Dedifferentiated amniotic fluid mesenchymal stem cell (primary cell): ENCODE results near the gene ATG9A.
A peak's percentile ranks its signal among the peaks of the same experiment; 100 is the strongest.

Experiments
- DNase-seq: peaks from one replicate; pipeline ENCODE4 v3.0.0-alpha.2; 2016; ENCODE audit errors: extremely low spot score

Gene ATG9A

DNA sequence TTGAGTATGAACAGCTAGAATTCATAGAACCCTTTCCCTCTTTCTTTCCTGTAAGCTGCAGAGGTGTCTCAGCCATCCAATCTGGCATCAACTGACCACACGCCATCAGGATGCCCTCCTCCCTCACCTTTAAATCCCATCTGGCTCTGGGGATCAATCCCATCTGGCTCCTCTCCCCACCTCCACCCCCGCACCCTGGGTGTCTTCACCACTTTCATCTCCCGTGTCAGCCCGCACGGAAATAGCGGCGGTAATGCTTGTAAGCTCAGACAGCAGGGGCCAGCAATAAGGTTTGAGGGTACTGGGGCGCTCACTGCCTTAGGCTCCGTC lies 23.1 kb upstream of the ATG9A start:
- DNase-seq = no peak

- no peak for DNase-seq
Observed at GRCh38 chr2:219252084-219252483, 22.6 kb upstream of the ATG9A start.

- DNase-seq = no peak
Observed at GRCh38 chr2:219251656-219252055, 22.2 kb upstream of the ATG9A start.

DNA sequence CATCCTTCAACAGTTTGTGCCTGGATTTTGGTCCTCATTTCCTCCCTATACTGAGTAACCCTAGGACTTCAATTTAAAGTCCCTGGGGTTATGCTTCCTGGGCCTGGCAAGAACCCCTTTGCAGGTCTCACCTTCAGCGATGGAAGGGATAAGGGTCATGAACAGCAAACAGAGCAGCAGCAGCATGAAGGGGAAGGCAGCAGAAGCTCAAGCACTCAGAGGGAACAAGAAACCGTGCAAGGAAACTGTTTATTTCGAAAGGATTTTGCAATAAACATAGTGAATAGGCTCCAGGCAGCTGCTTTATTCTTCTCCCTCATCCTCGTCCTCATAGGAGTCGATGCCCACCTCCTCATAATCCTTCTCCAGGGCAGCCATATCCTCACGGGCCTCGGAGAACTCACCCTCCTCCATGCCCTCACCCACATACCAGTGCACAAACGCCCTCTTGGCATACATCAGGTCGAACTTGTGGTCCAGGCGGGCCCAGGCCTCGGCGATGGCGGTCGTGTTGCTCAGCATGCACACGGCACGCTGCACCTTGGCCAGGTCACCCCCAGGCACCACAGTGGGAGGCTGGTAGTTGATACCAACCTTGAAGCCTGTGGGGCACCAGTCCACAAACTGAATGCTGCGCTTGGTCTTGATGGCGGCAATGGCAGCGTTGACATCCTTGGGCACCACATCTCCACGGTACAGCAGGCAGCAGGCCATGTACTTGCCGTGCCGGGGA lies 20.8 kb upstream of the ATG9A start:
- no peak for DNase-seq

- DNase-seq = peak; percentile 68
Observed at GRCh38 chr2:219249203-219249980, 20.0 kb upstream of the ATG9A start.

DNA sequence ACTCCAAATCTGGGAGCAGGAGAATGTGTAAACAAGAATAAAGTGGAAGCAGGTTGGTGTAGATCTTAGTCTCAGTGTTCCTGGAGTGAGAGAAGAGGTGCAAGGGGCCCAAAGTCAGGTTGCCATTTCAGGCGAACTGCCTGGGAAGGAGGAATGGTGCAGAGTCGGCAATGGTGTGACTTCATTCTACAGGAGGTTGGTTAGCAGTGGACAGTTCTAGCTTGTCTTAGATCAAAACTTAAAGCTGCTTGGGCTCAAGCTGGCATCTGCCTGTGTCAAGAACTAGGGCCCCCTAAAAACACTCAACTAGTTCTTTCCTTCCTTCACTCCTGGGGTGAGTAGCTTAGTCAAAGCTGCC lies 19.4 kb upstream of the ATG9A start:
- no peak for DNase-seq

GRCh38 chr2:219247678-219248642 lies 18.5 kb upstream of the ATG9A start:
- DNase-seq = no peak

DNA sequence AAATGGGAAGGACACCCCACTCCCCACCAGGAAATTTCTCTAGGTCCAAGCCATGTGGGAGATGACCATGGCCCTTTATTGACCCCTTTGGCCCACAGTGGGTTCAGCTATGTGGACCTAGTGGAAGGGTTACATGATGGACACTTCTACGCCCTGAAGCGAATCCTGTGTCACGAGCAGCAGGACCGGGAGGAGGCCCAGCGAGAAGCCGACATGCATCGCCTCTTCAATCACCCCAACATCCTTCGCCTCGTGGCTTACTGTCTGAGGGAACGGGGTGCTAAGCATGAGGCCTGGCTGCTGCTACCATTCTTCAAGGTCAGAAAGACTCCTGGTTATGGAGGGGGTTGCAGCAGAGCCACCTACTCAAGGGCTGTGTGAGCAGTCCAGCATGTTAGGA lies 17.1 kb upstream of the ATG9A start:
- no peak for DNase-seq

- DNase-seq = no peak
Observed at GRCh38 chr2:219245899-219246230, 16.4 kb upstream of the ATG9A start.

DNA sequence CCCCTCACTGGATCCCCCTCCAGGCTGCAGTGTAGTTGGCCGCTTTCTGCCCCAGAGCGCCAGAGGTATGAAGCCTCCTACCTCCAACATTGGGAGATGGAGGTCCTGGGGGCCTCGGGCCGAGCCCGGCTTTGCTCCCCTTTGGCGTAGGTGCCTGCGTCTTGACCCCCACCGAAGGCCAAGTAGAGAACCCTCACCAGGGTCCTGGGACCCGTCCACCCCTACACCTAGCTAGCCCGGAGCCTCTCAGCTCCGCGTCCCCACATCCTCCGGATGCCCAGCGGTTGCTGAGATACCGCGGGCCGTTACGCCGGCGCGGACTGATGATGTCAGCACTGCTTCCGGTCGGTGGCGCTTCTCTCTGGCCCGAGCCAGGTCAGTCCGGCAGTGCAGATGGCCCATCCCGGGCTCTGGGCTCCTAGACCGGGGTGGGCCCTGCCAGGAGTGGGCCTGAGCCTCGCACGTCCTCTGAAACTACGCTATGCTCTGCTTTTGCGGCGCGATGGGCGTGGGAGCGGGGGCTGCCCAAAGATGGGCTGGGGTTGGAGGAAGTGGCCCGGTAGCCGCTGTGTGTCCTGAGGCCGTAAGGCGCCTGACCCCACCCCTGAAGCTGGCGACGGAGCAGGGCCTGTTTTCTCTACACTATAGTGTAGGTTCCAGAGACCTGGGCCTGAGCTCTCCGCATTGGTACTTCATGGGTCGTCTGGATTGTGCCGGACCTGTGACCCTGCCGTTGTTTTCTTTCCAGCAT lies 15.9 kb upstream of the ATG9A start, which contains the start of the genes GLB1L and STK16:
Gene GLB1L (minus strand): TSS at position 297 of the 751 bp plus-strand sequence. CDS start 1,871 bp downstream, outside the sequence.
Gene STK16 (plus strand): TSS at position 332 of the 751 bp plus-strand sequence. CDS start 521 bp downstream, outside the sequence.
- DNase-seq = peak; percentile 93

DNA sequence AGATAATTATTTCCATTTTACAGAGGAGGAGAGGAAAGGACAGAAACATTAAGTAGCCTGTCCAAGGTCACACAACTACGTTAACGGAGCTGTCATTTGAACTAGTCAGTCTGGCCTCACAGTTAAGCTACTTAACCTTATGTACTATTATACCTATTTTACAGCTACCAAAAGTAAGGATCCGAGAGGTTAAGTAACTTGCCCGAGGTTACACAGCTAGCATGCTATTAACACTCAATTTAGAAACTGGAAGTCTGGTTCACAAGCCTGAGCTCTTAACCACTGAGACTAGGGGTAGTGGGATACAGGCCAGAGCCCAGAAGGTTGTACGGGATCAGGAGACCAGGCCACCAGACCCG lies 15.3 kb upstream of the ATG9A start:
- no peak for DNase-seq

GRCh38 chr2:219243291-219243761 lies 13.9 kb upstream of the ATG9A start:
- DNase-seq = no peak

- no peak for DNase-seq
Observed at GRCh38 chr2:219234331-219234730, 4.9 kb upstream of the ATG9A start.

GRCh38 chr2:219230059-219230540 lies 664 bp upstream of the ATG9A start:
- DNase-seq = no peak

- no peak for DNase-seq
Observed at GRCh38 chr2:219228911-219229304, 528 bp downstream of the ATG9A start.

DNA sequence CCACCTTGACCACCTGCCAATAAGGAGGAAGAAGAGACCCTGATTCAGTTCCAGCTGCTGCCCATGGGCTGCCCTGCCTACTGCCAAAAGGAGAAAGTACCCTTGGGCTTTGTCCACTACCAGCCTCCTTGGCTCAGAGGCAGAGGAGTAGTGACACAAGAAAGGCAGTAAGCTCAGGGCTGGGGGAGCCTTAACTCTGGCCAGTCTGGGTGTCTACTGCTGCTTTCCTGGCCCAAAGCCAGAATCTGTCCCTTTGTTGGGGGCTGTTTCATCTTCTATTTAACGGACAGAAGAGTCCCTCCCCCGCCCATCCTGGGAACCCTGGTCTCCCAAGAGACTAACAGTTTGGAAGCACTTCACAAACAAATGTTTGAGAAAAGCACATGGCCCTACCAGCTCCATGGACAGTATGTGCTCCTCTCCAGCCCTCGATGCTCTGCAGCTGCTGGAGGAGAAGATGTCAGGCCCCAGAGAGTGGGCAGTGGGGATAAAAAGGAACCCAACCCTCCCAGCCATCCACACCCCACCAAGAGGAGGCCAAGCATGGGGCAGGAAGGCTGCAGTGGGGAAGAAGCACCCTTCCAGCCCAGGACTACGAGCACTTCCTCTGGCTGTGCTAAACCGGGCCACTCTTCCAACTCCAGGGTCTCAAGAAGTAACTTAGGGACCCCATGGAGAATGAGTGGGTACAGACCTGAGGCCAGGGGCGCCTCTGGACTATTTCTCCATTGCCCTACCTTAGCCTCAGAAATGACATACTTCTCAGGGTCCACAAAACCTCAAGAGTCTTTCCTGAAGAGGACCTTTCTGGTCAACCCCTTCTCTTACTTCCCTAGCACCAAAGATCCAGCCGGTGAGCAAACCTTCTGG lies 1.2 kb downstream of the ATG9A start:
- no peak for DNase-seq

DNA sequence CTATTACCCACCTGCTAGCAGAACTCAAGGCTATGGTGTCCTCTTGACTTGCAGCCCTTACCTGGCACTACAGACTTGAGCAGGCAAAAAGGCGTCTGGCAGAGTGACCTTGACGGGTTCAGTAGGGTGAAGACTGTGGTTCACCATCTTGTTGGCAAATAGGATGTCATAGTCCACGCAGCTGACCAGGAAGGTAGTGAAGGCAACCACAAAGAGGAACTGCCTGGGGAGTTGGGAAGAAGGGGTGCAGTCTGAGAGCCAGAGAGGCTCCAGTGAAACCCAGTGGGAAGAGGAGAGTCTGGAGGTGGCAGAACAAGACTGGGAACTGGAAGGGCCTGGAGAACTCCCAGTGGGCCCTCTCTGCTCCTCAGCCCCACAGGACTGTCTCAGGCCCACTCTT lies 4.1 kb downstream of the ATG9A start:
- no peak for DNase-seq

DNA sequence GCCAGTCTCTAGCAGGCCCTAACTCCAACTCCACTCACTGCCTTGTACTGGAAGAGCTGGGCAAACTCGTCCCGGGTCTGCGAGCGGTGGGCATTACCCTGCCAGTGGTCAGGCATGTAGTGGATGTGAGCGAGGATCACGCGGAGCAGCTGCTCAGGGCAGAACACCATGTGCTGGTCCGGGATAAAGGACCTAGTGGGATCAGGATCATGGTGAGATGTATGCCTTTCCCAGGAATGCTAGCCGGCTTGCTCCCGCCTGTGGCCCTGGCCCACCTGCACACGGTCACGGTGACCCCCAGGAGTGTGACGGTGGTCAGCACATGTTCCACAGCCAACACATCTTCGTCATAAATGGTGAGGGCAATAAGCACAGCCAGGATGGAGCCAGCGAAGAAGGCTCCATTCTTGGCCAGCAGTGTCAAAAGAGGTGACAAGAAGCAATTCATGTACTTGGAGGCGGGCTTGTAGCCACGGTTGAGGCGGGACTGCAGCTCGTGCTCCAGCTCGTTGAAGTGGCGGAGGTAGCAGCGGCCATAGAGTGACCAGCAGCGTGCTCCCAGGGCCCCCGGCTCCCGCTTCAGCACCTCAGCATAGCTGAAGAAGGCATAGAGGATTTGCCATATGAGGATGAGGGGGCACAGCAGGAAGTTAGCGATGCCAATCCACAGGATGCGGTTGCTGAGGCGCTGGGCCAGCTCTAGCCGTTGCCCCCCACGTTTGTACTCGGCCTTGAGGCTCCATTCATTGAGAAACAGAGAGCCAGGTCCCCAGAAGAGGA lies 5.4 kb downstream of the ATG9A start:
- no peak for DNase-seq

GRCh38 chr2:219221957-219222518 lies 7.4 kb downstream of the ATG9A start:
- no peak for DNase-seq
